Medulla oblongata (tissue), 1 donor: ENCODE data around the gene MNDA.

Experiments
- DNase-seq: peaks from one replicate; pipeline ENCODE4 v3.0.0-alpha.2; 2015; ENCODE audit errors: extremely low spot score

Gene MNDA

GRCh38 chr1:158830904-158831507 lies at the start of gene MNDA:
TSS of gene MNDA (plus strand) at chr1:158831351. CDS start at chr1:158842154, 10,803 bp downstream.
- DNase-seq: peak; percentile 82

- DNase-seq: no peak
Measured at GRCh38 chr1:158793604-158794003, 37.5 kb upstream of the MNDA start.

DNA sequence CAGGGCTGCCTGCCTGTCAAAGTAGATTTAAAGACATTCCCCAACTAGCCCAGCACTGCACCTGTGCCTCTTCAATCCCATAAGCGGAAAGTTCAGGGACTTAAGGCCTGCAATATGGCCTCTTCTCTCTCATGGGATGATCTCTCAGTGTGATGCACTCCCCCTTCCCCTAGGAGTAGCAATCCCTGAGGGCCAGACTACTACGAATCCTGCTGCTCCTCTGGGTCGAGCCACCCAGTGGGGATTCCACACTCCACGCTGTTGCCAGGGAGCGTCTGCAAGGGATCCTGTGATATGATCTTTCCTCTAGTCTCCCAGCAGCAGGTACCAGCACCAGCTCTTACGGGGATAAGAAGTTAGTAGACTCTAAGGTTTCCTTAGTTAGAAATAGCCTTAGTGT lies 36.9 kb upstream of the MNDA start:
- no peak for DNase-seq

DNA sequence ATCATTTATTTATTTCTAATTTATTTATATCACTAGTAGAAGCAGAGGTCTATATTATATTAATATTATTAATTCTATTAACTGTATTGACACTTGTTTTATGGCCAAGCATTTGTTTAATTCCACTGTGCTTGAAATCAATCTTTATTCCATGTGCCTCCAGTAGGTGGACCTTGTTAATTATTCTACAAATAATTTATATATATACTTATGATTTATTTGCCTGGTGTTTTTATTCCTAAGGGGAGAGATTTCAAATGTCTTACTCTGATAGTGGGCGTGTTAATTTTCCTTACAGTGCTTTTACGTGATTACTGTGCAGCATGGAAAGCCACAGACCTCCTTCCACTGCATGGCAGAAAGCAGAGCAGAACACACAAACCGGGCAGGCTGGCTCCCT lies 32.6 kb upstream of the MNDA start:
- no peak for DNase-seq

DNA sequence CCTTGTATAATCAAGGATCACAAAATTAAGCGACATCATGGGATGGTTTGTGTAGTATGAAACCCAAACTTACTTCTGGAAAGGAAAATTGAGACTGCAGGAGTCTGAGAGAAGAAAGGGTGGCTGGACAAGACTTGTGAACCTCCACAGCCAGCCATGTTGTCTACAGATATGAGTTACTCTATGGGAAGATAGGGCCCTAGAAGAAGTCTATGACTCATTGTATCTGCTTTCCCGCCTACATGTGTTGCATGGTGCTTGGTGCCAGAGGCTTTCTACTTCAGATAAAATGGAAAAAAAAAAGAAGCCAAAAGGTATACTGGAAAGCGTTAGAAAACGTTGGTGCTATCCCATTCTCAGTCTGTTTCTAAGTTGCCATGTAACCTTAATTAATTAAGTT lies 31.5 kb upstream of the MNDA start:
- no peak for DNase-seq

- DNase-seq: no peak
Measured at GRCh38 chr1:158800526-158800925, 30.6 kb upstream of the MNDA start.

DNA sequence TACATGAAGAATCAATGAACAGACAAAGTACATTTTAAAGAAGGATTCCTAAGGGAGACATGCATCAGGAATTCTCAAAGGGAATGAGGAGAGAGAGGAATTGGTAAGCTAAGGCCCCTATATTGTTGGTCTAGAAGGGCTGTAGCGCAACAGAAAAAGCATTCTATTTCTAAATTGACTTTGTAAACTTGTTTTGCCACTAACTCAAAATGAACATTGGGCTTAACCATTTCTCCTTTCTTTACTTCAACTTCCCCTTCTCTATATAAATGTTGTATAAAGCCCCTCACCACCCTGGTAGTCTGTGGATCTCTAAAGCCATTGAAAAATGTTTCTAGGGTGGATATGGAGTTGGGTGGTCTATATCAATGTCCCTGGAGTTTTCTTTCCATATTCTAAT lies 29.8 kb upstream of the MNDA start:
- peak; percentile 12 for DNase-seq

GRCh38 chr1:158803678-158804077 lies 27.5 kb upstream of the MNDA start:
- DNase-seq: no peak

DNA sequence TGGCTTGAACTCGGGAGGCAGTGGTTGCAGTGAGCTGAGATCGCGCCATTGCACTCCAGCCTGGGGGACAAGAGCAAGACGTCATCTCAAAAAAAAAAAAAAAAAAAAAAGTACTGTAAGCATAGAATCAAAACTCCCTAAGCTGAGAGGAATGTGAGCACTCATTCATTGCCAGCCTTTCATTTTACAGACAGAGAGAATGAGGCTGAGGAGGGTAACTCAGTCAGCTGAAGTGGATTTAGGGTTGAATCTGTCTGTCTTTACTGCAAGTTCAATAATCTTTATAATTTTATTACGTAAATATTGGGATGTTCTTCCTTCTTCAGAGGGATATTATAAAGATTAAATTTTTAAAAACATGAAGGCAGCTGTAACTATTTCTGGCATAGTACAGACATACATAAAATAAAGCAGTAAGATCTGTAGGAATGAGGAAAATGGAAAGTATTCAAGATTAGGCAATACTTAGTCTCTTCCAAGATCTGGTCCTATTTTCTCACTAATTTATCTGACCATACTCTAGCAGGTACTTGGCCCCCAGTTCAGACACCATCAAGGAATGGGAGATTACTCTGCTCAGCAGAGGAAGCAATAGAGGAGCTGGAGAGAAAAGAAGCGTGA lies 24.1 kb upstream of the MNDA start:
- DNase-seq: no peak

GRCh38 chr1:158809256-158809655 lies 21.9 kb upstream of the MNDA start:
- peak; percentile 48 for DNase-seq

GRCh38 chr1:158809862-158810261 lies 21.3 kb upstream of the MNDA start:
- DNase-seq: peak; percentile 78

DNA sequence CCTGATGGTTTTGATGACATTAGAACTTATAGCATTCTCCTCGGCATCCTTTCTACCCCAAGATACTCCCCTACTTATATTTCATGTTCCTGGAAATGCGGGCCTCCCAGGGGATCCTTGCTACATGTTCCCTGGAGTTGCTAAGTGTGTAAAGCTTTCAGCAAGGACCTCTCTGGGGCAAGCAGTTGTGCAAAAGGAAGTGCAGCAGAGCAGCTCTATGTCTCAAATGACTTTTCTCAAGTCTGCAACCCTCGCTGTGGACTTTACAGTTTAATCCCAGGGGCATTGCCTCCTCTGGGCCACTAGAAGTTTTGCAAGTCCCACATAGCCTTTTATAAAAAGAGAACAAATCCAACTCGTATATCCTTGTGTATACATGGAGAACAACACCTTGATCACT lies 20.8 kb upstream of the MNDA start:
- DNase-seq: peak; percentile 24

DNA sequence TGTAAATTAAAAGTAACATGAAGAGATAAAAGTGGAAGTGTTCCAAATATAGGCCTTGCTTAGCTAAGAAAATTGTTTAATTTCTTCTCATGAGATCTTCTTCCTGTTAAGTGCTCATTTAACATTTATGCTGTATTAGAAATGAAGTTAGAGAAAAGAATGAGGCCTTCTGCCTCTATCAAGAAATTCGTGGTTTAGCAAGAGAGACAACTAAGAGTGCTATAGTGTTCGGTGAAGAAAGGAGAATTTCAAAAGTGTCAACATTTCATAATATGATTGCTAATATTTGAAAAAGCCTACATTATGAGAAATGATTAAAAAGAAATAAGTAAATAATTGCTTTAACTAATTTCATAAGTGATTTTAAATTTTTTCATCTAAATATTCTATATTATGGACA lies 18.8 kb upstream of the MNDA start:
- no peak for DNase-seq

DNA sequence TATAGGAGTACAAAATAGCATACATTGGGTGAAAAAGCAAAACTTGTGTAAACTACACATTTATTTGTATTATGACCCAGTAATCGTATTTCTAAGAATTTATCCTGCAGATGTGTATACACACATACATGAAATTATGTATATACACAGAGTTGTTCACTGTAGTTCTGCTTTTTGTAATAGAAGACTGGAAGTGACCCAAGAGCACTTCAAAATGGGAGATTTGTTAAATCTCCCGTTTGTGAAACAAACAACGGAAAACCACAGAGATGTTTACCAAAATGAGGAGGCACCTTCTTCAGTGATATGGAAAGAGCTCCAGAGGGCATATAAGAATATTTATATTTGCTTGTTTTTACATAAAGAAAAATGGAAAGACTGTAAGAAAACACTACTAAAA lies 18.0 kb upstream of the MNDA start:
- no peak for DNase-seq

- no peak for DNase-seq
Measured at GRCh38 chr1:158814970-158815369, 16.2 kb upstream of the MNDA start.

DNA sequence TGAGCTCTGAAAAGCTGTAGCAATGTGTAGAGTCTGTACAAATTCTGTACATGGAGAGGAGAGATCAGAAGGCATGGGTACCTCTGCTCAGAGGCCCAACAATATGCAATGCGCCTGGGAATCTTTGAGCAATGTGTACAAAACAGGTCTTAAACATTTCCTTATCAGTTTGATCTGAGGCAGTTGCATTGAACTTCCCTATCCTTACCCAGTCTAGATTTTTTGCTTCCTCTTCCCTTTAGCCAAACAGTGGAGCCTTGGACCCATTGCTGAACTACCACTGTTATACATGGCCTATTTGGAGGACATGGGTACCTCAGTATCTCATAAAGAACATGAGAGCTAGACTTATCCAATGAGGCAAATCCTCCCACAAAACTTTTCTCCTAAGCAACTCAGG lies 12.6 kb upstream of the MNDA start:
- no peak for DNase-seq

DNA sequence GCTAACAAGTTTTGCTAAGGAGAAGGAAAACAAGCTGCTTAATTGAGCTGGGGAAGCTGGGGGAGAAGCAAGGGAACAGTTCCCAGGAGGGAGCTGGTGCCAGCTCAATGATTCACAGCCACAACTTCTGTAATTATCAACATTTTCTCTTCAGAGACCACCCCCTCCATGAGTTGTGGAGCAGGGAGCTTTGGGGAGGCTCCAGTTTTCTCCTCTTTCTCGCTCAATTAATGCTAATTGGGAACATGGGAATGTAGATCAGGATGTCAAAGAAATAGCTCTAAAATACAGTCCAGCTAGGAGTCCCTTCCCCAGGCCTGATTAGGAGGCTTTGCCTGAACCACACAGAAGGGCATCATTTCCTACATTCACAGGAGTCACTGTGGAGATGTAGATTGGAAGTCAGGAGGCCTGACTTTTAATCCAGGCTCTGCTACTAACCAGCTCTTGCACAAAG lies 12.1 kb upstream of the MNDA start:
- no peak for DNase-seq

GRCh38 chr1:158819461-158820443 lies 11.4 kb upstream of the MNDA start:
- no peak for DNase-seq

DNA sequence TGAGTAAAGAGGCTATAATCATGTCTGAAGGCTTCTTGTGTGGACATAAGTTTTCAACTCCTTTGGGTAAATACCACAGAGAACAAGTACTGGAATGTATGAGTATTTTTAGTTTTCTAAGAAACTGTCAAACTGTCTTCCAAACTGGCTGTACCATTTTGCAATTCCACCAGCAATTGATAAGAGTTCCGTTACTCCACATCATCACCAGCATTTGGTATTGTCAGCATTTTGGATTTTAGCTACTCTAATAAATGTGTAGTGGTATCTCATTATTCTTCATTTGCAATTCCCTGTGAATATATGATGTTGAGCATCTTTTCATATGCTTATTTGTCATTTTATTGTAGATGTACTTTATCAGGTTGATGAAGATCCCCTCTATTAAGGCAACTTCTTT lies 9.4 kb upstream of the MNDA start:
- DNase-seq: no peak

DNA sequence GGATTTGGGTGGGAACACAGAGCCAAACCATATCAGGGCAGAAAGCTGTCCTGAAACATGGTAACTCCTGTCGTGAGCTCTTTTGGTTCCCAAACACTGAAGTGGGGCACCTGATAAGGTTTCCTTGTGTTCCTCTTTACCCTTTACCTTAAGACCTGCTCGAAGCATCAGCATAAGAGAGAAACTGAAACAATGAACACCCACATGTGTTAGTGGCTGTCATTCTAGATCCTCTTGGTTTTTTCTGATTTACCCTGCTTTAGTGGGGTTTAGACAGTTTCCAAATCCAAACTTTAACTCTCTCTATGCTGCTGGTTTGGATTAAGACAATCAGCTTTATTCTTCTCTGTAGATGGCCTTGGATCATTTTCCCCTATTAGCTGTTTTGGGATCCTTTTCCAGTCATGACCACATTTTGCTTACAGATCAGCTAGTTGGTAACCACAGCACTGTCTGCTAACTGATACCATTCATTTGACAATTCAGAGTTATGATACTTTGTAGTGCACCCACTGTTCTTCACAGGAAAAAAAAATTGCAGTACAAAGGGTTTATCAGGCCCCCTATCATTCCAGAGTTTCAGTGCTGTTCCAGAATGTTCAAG lies 975 bp upstream of the MNDA start:
- no peak for DNase-seq

DNA sequence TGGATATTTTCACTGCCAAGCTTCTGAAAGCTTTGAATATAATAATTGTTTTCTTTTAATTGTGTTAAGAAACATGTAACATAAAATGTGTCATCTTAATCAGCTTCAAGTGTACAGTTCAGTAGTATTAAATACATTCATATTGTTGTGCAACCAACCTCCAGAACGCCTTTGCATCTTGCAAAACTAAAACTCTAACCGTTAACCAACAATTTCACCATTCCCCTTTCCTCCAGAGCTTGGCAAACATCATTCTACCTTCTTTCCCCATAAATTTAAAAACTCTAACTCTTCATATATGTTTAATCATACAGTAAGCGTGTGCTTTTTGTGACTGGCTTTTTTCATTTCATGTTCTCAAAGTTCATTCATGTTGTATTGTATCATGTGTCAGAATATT lies 2.1 kb downstream of the MNDA start:
- DNase-seq: no peak

GRCh38 chr1:158836038-158836437 lies 4.9 kb downstream of the MNDA start:
- DNase-seq: no peak
